OCI-LY3 (cell line): ENCODE data around the gene GATA1.

ENCODE experiments used
- H2AFZ ChIP-seq: fragments of 200-600, 300-600 bp; shearing (Covaris generic); 2 replicates; pipeline ENCODE4 v1.6.0; 2014; ENCODE audit warnings: antibody characterized with exemption, low read depth, low read length
- H3K27ac ChIP-seq: fragments of 200-600, 300-600 bp; sonication (generic); 2 replicates; pipeline ENCODE4 v1.5.1; 2014; ENCODE audit warnings: mild to moderate bottlenecking, low read length, moderate library complexity, mixed read lengths
- H3K27me3 ChIP-seq: fragments of 200-600, 300-600 bp; sonication (generic); 2 replicates; pipeline ENCODE4 v1.6.1; 2014; ENCODE audit warnings: low read depth, low read length, mixed read lengths
- H3K36me3 ChIP-seq: fragments of 200-600, 300-600 bp; sonication (generic); replicated peaks from 2 replicates; pipeline ENCODE3; 2014; ENCODE audit warnings: low read depth, low read length, mixed read lengths
- H3K4me1 ChIP-seq: fragments of 300-600, 200-600 bp; sonication (generic); 2 replicates; pipeline ENCODE4 v1.6.1; 2014; ENCODE audit warnings: low read length, mixed read lengths
- H3K4me2 ChIP-seq: fragments of 200-600, 300-600 bp; sonication (generic); 2 replicates; pipeline ENCODE4 v1.6.1; 2014; ENCODE audit warnings: low read length, mixed read lengths
- H3K4me3 ChIP-seq: fragments of 300-600, 200-600 bp; sonication (generic); 2 replicates; pipeline ENCODE4 v1.5.1; 2014; ENCODE audit warnings: antibody characterized with exemption, mild to moderate bottlenecking, low read length, moderate library complexity
- H3K79me2 ChIP-seq: fragments of 300-600, 200-600 bp; shearing (Covaris generic); 2 replicates; pipeline ENCODE4 v1.6.1; 2014; ENCODE audit warnings: mild to moderate bottlenecking, low read length, mixed read lengths
- H3K9ac ChIP-seq: fragments of 300-600, 200-600 bp; shearing (Covaris generic); 2 replicates; pipeline ENCODE4 v1.6.0; 2014; ENCODE audit warnings: mild to moderate bottlenecking, low read length, moderate library complexity
- H3K9me3 ChIP-seq: fragments of 200-600, 300-600 bp; shearing (Covaris generic); 2 replicates; pipeline ENCODE4 v1.6.1; 2014; ENCODE audit warnings: low read length, mixed read lengths; ENCODE audit not compliant: insufficient read depth
- H4K20me1 ChIP-seq: fragments of 200-600, 300-600 bp; sonication (generic); 2 replicates; pipeline ENCODE4 v1.6.1; 2016; ENCODE audit warnings: low read length, mixed read lengths; ENCODE audit not compliant: insufficient read depth
- EZH2phosphoT487 ChIP-seq: fragments of 200-600 bp; shearing (Covaris generic); IDR thresholded peaks from 2 replicates; pipeline ENCODE4 v1.6.1; 2018; ENCODE audit warnings: antibody characterized with exemption, mixed run types, low read depth
- TF ChIP-seq, protein P1 (sequence below): fragments of 200-600, 300-600 bp; sonication (generic); IDR thresholded peaks from 2 replicates; pipeline ENCODE4 v1.5.1; 2014; ENCODE audit warnings: antibody characterized with exemption, low read length, low read depth

The GATA1 gene

DNA sequence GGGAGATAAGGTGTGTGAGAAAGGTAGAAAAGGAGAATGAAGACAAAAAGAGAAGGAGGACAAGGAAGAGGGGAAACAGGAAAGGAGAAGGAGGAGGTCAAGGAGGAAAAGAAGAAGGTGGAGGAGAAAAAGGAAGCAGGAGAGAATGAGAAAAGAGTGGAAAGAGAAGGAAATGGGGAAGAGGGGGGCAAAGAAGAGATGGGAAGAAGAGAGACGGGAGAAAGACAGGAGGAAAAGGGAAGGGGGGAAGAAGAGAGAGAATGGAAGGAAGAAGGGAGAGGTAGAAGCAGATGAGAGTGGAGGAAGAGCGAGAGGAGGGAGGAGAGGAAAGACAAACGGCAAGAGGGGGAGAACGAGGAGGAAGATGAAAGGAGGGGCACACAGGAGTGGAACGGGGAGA is 4.1 kb downstream of the GATA1 start:
- no peak for TF ChIP-seq EZH2phosphoT487
- TF ChIP-seq, protein P1, sequence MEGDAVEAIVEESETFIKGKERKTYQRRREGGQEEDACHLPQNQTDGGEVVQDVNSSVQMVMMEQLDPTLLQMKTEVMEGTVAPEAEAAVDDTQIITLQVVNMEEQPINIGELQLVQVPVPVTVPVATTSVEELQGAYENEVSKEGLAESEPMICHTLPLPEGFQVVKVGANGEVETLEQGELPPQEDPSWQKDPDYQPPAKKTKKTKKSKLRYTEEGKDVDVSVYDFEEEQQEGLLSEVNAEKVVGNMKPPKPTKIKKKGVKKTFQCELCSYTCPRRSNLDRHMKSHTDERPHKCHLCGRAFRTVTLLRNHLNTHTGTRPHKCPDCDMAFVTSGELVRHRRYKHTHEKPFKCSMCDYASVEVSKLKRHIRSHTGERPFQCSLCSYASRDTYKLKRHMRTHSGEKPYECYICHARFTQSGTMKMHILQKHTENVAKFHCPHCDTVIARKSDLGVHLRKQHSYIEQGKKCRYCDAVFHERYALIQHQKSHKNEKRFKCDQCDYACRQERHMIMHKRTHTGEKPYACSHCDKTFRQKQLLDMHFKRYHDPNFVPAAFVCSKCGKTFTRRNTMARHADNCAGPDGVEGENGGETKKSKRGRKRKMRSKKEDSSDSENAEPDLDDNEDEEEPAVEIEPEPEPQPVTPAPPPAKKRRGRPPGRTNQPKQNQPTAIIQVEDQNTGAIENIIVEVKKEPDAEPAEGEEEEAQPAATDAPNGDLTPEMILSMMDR, result no peak
- Histone ChIP-seq H3K27ac (no peak overlapping the region), H3K36me3 (no peaks in the 10 kb centered on the region), H3K4me2 (no peak overlapping the region), H3K79me2 (no peaks in the 10 kb centered on the region), H3K4me1 (no peaks in the 10 kb centered on the region), H4K20me1 (no peaks in the 10 kb centered on the region), H3K4me3 (no peak overlapping the region), H3K27me3 (no peaks in the 10 kb centered on the region), H3K9ac (no peak overlapping the region), H2AFZ (no peak overlapping the region), H3K9me3 (no peaks in the 10 kb centered on the region)

DNA sequence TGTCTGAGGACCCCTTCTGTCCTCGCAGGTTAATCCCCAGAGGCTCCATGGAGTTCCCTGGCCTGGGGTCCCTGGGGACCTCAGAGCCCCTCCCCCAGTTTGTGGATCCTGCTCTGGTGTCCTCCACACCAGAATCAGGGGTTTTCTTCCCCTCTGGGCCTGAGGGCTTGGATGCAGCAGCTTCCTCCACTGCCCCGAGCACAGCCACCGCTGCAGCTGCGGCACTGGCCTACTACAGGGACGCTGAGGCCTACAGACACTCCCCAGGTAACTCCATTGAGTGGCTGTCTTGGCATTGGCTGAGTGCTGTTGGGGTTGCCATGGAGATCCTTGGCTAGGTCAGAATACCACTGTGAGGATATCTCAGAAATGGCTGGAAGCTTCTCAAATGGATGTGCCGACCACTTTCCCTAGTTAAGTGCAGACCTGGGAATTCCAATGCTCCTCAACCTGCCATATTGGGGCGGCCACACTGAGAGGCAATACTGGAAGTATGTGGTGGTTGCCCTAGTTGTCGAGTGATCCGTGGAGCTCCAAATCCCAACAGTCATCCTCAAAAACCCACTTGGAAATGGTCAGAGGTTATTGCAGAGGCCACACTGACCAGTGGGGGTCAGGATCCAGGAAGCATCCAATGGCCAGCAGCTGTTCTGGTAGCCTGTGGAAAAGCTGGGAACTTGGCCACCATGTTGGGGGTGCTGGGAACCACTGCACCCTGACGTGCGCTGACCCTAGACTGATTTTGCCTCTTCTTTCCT is 4.9 kb downstream of the GATA1 start:
- TF ChIP-seq EZH2phosphoT487, result no peak
- TF ChIP-seq, protein P1, result no peak
- Histone ChIP-seq H3K79me2 (no peaks in the 10 kb centered on the region), H4K20me1 (no peaks in the 10 kb centered on the region), H3K36me3 (no peaks in the 10 kb centered on the region), H3K9me3 (no peaks in the 10 kb centered on the region), H3K9ac (no peak overlapping the region), H3K27me3 (no peaks in the 10 kb centered on the region), H3K4me2 (no peak overlapping the region), H2AFZ (no peak overlapping the region), H3K27ac (no peak overlapping the region), H3K4me3 (no peak overlapping the region), H3K4me1 (no peaks in the 10 kb centered on the region)

DNA sequence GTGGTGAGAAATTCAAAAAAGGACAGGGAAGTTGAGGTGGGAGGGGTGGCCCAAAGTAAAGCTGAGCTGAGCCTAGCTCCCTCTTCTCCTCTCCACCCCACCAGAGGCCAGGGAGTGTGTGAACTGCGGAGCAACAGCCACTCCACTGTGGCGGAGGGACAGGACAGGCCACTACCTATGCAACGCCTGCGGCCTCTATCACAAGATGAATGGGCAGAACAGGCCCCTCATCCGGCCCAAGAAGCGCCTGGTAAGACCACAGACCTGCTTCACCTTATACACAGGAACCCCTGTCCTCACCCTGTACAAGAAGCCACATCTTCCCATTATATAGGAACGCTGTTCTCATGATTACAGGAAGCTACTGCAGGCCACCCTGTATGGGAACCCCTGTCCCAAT is 5.8 kb downstream of the GATA1 start:
- Histone ChIP-seq H3K27ac (no peak overlapping the region), H3K4me1 (no peaks in the 10 kb centered on the region), H3K4me3 (no peak overlapping the region), H3K4me2 (no peak overlapping the region), H3K9me3 (no peaks in the 10 kb centered on the region), H3K9ac (no peak overlapping the region), H2AFZ (no peak overlapping the region), H3K36me3 (no peaks in the 10 kb centered on the region), H3K27me3 (no peaks in the 10 kb centered on the region), H4K20me1 (no peaks in the 10 kb centered on the region), H3K79me2 (no peaks in the 10 kb centered on the region)
- TF ChIP-seq, protein P1, result no peak
- no peak for TF ChIP-seq EZH2phosphoT487

GRCh38 chrX:48793935-48794334 is 7.5 kb downstream of the GATA1 start:
- Histone ChIP-seq H3K4me3 (no peak overlapping the region), H3K27ac (no peak overlapping the region), H2AFZ (no peak overlapping the region), H3K27me3 (no peaks in the 10 kb centered on the region), H3K9me3 (no peaks in the 10 kb centered on the region), H3K36me3 (no peaks in the 10 kb centered on the region), H3K9ac (no peak overlapping the region), H4K20me1 (no peaks in the 10 kb centered on the region), H3K79me2 (no peaks in the 10 kb centered on the region), H3K4me2 (no peak overlapping the region), H3K4me1 (no peaks in the 10 kb centered on the region)
- TF ChIP-seq, protein P1, result no peak
- TF ChIP-seq EZH2phosphoT487, result no peak
